Measurements from ENCODE around the gene CLTC. TPM values are rescaled to one million over a fixed set of nuclear protein-coding genes. Genes with fewer than 3 reads are reported as not detected.

The CLTC gene
- total and polyA plus RNA-seq, 2 of the 13 experiments (the other 11 are each of a cell fraction or from before 2014, with no cell fraction given) = 134 to 283 TPM

DNA sequence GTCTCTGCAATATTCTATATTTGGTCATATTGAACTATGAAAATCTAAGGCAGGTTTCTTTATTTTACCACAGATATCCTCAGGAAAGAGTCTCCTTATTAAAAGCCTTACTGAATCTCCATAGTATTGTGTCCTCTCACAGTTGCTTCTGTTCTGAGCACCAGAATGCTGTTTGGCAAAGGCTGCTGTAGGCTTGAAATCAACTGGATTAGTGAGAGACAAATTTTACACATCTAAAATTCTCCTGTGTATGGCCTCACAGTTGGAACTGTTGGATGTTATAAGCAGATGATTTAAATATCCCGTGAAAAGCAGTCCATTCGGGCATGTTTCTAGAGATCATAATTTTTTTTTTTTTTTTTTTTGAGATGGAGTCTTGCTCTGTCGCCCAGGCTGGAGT, 9.5 kb downstream of the CLTC start (continued):
- TF ChIP-seq PCBP2 (optimal IDR thresholded peaks at IDR 0.05; ENCODE audit: low read depth, low read length, poor library complexity, severe bottlenecking) = no peak
- TF ChIP-seq ZSCAN29 (CRISPR knock-in tag; conservative IDR thresholded peaks at IDR 0.05) = no peak
- TF ChIP-seq KMT2A (CRISPR knock-in tag; IDR thresholded peaks at IDR 0.05) = no peak
- no peak for TF ChIP-seq MXD1 (CRISPR knock-in tag; IDR thresholded peaks at IDR 0.05)
- TF ChIP-seq, protein P1, sequence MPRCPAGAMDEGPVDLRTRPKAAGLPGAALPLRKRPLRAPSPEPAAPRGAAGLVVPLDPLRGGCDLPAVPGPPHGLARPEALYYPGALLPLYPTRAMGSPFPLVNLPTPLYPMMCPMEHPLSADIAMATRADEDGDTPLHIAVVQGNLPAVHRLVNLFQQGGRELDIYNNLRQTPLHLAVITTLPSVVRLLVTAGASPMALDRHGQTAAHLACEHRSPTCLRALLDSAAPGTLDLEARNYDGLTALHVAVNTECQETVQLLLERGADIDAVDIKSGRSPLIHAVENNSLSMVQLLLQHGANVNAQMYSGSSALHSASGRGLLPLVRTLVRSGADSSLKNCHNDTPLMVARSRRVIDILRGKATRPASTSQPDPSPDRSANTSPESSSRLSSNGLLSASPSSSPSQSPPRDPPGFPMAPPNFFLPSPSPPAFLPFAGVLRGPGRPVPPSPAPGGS (CRISPR knock-in tag; IDR thresholded peaks at IDR 0.05) = no peak
- no peak for TF ChIP-seq BHLHE40 (IDR thresholded peaks at IDR 0.05; ENCODE audit: low read length)
- TF ChIP-seq ATF7-NPFF (CRISPR knock-in tag; IDR thresholded peaks at IDR 0.05; ENCODE audit: low read depth) = no peak
- no peak for TF ChIP-seq REXO4 (CRISPR knock-in tag; IDR thresholded peaks at IDR 0.05; ENCODE audit: borderline replicate concordance)
- no peak for TF ChIP-seq PHF8 (CRISPR knock-in tag; IDR thresholded peaks at IDR 0.05)
- no peak for TF ChIP-seq ZBTB7B (CRISPR knock-in tag; IDR thresholded peaks at IDR 0.05)
- TF ChIP-seq SIN3B (IDR thresholded peaks at IDR 0.05; ENCODE audit: low read length) = no peak
- TF ChIP-seq ZNF367 (CRISPR knock-in tag; IDR thresholded peaks at IDR 0.05; ENCODE audit: borderline replicate concordance) = no peak
- TF ChIP-seq ZNF253 (CRISPR knock-in tag; IDR thresholded peaks at IDR 0.05; ENCODE audit: borderline replicate concordance) = no peak

DNA sequence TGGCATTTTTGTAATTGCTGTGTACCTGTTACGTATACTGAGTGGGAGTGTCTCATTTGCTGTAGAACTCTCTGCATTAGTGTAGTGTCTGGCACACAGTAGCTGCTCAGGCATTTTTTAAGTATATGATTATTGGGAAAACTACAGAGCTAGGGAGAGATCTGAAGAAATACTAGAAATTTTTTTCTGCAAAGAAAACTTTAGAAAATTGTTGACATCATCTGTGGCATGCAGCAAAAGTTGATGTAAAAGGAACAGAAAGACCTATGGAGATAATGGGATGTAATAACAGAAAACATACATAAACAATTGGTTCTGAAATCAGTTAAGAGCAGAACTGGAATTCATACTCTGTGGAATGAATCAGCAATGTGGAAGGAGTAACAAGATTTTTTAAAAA, 11.6 kb downstream of the CLTC start:
- FAIRE-seq = no peak
- no peak overlapping the region for H3K9ac ChIP-seq (ENCODE audit: insufficient read depth, low read depth, low read length)
- WGBS (ENCODE audit: low lambda C conversion rate) = 98% methylated on average over 1 of the region's 1 CpG
- H3K79me2 ChIP-seq (ENCODE audit: insufficient read depth, low read length) = peaks cover 97% of the 10 kb centered on the region
- H3K36me3 ChIP-seq (replicated peaks in 1 of 2; ENCODE audit: control insufficient read depth in 1 of 2, insufficient read depth in 2 of 2, low read length in 2 of 2) = peaks cover 3 to 9% of the 10 kb centered on the region in 2 experiments; a peak in 3 of 5 replicates
- BruUV-seq (replicated peaks) = no TSS peak
- no peak for DNase-seq (ENCODE audit: low spot score)
- TF ChIP-seq ZNF501 (CRISPR knock-in tag; IDR thresholded peaks at IDR 0.05) = no peak
- TF ChIP-seq BHLHE40 (IDR thresholded peaks at IDR 0.05; ENCODE audit: low read length) = no peak
- no peak for TF ChIP-seq POLR2G (IDR thresholded peaks at IDR 0.05; ENCODE audit: low read depth, low read length)
- peaks cover 88% of the 10 kb centered on the region for H4K20me1 ChIP-seq (ENCODE audit: insufficient read depth, low read length)
- H3K27ac ChIP-seq (ENCODE audit: extremely low read length, insufficient read depth, low read length) = no peak overlapping the region
- in situ Hi-C loops (cut with HindIII; ENCODE audit: extremely low pct_ligation_motif_present, low pct_unique_long_range_greater_than_20kb) (no loop called here), intact Hi-C loops (cut with micrococcal nuclease; ENCODE audit: unreplicated experiment) (no loop called here)
- H2AFZ ChIP-seq (ENCODE audit: low read length) = no peak overlapping the region
- no peak for ATAC-seq
- H3K27me3 ChIP-seq (ENCODE audit: control insufficient read depth in 1 of 2, insufficient read depth in 2 of 2, low read length in 2 of 2) = no peaks in the 10 kb centered on the region
- H3K9me3 ChIP-seq (ENCODE audit: low read length) = no peaks in the 10 kb centered on the region
- CTCF ChIA-PET (ENCODE audit: low intra/inter-chr PET ratio, low total read pairs) = no interaction called here
- no peak overlapping the region for H3K4me2 ChIP-seq (ENCODE audit: low read depth, low read length)
- no peak overlapping the region for H3K4me3 ChIP-seq (replicated peaks in 1 of 3; ENCODE audit: insufficient read depth in 1 of 3, low read depth in 2 of 3, low read length in 3 of 3)
- POLR2A ChIA-PET = interaction anchor here (4.4 kb wide), 1 partner anchor 12 kb away, joined by 17 read pairs; the partner anchor contains the start of gene CLTC
- H3K4me1 ChIP-seq (ENCODE audit: insufficient read depth, low read length) = peaks cover 49% of the 10 kb centered on the region
